GM12865 (cell line): ENCODE results near the gene POLR3F.
A peak's percentile ranks its signal among the peaks of the same experiment; 100 is the strongest.

Source experiments
- DNase-seq: peaks from one replicate; pipeline ENCODE4 v3.0.0; 2010; ENCODE audit warnings: low read depth
- H3K4me3 ChIP-seq: 2 replicates; pipeline ENCODE4 v1.5.1; 2011; ENCODE audit warnings: mild to moderate bottlenecking, low read depth, low read length, control low read depth
- CTCF ChIP-seq: IDR thresholded peaks from 2 replicates; pipeline ENCODE4 v1.5.1; 2011; ENCODE audit warnings: low read length, control low read depth, low read depth, inconsistent platforms; ENCODE audit not compliant: insufficient read depth; ENCODE audit errors: missing control alignments

POLR3F gene

GRCh38 chr20:18504479-18505060 lies 37.4 kb downstream of the POLR3F start:
- TF ChIP-seq CTCF, result no peak
- no peak for DNase-seq
- no peak overlapping the region for H3K4me3 ChIP-seq

- peak overlapping the region; percentile 97 for H3K4me3 ChIP-seq
- TF ChIP-seq CTCF, result no peak
- DNase-seq, result peak; percentile 7
These were observed 39.6 kb downstream of the POLR3F start for GRCh38 chr20:18506744-18507143.

GRCh38 chr20:18507218-18508191 lies 40.3 kb downstream of the POLR3F start, which contains the start of gene SEC23B:
Gene SEC23B (plus strand): TSS chr20:18507940. CDS start chr20:18510836, 2,896 bp downstream.
- peak within 1 kb of the TSS; percentile 97 for H3K4me3 ChIP-seq

GRCh38 chr20:18511571-18511970 lies 44.4 kb downstream of the POLR3F start:
- no peak overlapping the region for H3K4me3 ChIP-seq
- no peak for DNase-seq
- TF ChIP-seq CTCF, result no peak

More at GRCh38 chr20:18507218-18508191, 40.3 kb downstream of the POLR3F start, which contains the start of gene SEC23B:
- TF ChIP-seq CTCF, result no peak
- DNase-seq, result peak; percentile 98

- no peak for TF ChIP-seq CTCF
- no peak overlapping the region for H3K4me3 ChIP-seq
- no peak for DNase-seq
These were observed 46.0 kb downstream of the POLR3F start for GRCh38 chr20:18513208-18513607.

- no peak overlapping the region for H3K4me3 ChIP-seq
- no peak for TF ChIP-seq CTCF
- no peak for DNase-seq
These were observed 46.9 kb downstream of the POLR3F start for GRCh38 chr20:18514127-18514526.
